Measurements from ENCODE around the gene RNF220. TPM values are rescaled to one million over a fixed set of nuclear protein-coding genes. Genes with fewer than 3 reads are reported as not detected.

The RNF220 gene
- total RNA-seq, 1 experiment from 2014 or later, result 128 TPM

GRCh38 chr1:44406737-44407429, 1.8 kb downstream of the RNF220 start (continued):
- TF ChIP-seq ZSCAN18 (CRISPR knock-in tag; IDR thresholded peaks at IDR 0.05), result no peak
- TF ChIP-seq ZBTB43 (CRISPR knock-in tag; IDR thresholded peaks at IDR 0.05), result no peak
- TF ChIP-seq, protein P1, sequence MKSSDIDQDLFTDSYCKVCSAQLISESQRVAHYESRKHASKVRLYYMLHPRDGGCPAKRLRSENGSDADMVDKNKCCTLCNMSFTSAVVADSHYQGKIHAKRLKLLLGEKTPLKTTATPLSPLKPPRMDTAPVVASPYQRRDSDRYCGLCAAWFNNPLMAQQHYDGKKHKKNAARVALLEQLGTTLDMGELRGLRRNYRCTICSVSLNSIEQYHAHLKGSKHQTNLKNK (CRISPR knock-in tag; IDR thresholded peaks at IDR 0.05), result no peak
- no peak for TF ChIP-seq PRRX2 (CRISPR knock-in tag; IDR thresholded peaks at IDR 0.05)
- no peak for TF ChIP-seq CREM (CRISPR knock-in tag; IDR thresholded peaks at IDR 0.05)
- no peak for TF ChIP-seq KAT7 (CRISPR knock-in tag; IDR thresholded peaks at IDR 0.05; ENCODE audit: borderline replicate concordance)
- no peak for TF ChIP-seq ZNF219 (CRISPR knock-in tag; IDR thresholded peaks at IDR 0.05; ENCODE audit: borderline replicate concordance)

DNA sequence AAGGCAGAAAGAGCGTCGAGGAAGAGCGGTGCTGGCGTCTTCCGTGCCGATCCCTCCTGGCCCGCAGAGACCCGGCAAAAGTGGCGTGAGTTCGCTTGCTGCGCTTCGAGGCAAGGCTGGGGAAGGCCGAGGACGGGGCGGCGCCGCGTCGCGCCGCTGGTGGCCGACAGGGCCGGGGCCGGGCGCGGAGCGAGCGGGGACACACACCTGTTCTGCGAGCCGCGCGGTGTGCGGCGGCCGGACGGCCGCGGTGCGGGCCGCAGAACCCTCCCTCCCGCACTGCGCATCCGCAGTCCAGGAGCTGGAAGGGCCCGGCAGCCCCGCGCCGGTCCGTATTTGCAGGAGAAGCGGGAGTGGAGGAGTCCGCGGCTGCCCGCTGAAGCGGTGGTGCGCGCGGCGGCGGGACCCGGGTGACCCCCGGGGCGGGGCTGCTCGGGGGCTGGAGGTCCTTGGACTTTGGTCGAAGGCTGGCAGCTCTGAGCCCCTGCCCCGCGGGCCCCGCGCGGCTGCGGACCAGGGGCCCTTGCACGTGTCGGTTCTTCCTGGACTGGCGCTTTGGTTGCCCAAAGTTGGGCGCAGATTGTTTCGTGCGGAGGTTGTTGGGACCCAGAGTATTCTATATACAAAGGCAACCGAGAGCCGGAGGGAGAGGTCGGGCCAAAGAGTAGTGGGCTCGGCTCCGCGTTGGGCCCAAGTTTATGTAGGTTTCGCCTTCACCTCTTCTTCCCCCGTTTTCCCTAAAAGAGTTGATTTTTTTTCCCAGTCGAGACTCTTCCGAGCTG, 2.6 kb downstream of the RNF220 start:
- Mint-ChIP-seq H3K27me3 (ENCODE audit: low read depth) (peaks cover 23% of the 10 kb centered on the region), H3K9me3 (no peaks in the 10 kb centered on the region), H3K36me3 (no peaks in the 10 kb centered on the region; the same call in 1 of the 2 replicates), H3K4me1 (0 out of 2 replicates have a peak, but pooled peaks cover 3% of the 10 kb centered on the region), H3K4me3 (peak overlapping the region; percentile 95), H3K27ac (no peak overlapping the region)
- TF ChIP-seq ZBTB21 (CRISPR knock-in tag; IDR thresholded peaks at IDR 0.05; ENCODE audit: borderline replicate concordance) (no peak), ZNF317 (CRISPR knock-in tag; IDR thresholded peaks at IDR 0.05; ENCODE audit: borderline replicate concordance, low read depth) (0 out of 2 replicates have a peak, but pooled peaks have one; percentile 20), E2F5 (CRISPR knock-in tag; IDR thresholded peaks at IDR 0.05) (0 out of 2 replicates have a peak, but pooled peaks have one; percentile 47), ZNF232 (CRISPR knock-in tag; IDR thresholded peaks at IDR 0.05) (no peak), SP1 (CRISPR knock-in tag; conservative IDR thresholded peaks at IDR 0.05) (0 out of 2 replicates have a peak, but pooled peaks have one; percentile 10), TEAD1 (CRISPR knock-in tag; IDR thresholded peaks at IDR 0.05) (no peak), TCF7 (CRISPR knock-in tag; IDR thresholded peaks at IDR 0.05; ENCODE audit: low read depth) (no peak), ATF1 (CRISPR knock-in tag; IDR thresholded peaks at IDR 0.05) (peak; percentile 73; the same call in 1 of the 2 replicates)
- TF ChIP-seq, protein P2, sequence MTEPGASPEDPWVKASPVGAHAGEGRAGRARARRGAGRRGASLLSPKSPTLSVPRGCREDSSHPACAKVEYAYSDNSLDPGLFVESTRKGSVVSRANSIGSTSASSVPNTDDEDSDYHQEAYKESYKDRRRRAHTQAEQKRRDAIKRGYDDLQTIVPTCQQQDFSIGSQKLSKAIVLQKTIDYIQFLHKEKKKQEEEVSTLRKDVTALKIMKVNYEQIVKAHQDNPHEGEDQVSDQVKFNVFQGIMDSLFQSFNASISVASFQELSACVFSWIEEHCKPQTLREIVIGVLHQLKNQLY (CRISPR knock-in tag; IDR thresholded peaks at IDR 0.05), result no peak
- TF ChIP-seq, protein P3, sequence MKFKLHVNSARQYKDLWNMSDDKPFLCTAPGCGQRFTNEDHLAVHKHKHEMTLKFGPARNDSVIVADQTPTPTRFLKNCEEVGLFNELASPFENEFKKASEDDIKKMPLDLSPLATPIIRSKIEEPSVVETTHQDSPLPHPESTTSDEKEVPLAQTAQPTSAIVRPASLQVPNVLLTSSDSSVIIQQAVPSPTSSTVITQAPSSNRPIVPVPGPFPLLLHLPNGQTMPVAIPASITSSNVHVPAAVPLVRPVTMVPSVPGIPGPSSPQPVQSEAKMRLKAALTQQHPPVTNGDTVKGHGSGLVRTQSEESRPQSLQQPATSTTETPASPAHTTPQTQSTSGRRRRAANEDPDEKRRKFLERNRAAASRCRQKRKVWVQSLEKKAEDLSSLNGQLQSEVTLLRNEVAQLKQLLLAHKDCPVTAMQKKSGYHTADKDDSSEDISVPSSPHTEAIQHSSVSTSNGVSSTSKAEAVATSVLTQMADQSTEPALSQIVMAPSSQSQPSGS (CRISPR knock-in tag; IDR thresholded peaks at IDR 0.05; ENCODE audit: borderline replicate concordance, low read depth), result no peak
- TF ChIP-seq, protein P4, sequence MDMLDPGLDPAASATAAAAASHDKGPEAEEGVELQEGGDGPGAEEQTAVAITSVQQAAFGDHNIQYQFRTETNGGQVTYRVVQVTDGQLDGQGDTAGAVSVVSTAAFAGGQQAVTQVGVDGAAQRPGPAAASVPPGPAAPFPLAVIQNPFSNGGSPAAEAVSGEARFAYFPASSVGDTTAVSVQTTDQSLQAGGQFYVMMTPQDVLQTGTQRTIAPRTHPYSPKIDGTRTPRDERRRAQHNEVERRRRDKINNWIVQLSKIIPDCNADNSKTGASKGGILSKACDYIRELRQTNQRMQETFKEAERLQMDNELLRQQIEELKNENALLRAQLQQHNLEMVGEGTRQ (CRISPR knock-in tag; IDR thresholded peaks at IDR 0.05), result no peak
- TF ChIP-seq, protein P5, sequence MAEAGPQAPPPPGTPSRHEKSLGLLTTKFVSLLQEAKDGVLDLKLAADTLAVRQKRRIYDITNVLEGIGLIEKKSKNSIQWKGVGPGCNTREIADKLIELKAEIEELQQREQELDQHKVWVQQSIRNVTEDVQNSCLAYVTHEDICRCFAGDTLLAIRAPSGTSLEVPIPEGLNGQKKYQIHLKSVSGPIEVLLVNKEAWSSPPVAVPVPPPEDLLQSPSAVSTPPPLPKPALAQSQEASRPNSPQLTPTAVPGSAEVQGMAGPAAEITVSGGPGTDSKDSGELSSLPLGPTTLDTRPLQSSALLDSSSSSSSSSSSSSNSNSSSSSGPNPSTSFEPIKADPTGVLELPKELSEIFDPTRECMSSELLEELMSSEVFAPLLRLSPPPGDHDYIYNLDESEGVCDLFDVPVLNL (CRISPR knock-in tag; IDR thresholded peaks at IDR 0.05; ENCODE audit: borderline replicate concordance, low read depth), result no peak
- CTCF ChIA-PET, result interaction anchor here (0.6 to 2.3 kb wide), 10 partner anchors 13 to 187 kb away, joined by 3 to 19 read pairs (median 6); no protein-coding TSS in a partner anchor
- no peak; the same call in 1 of the 2 replicates for ATAC-seq
- DNase-seq (ENCODE audit: low spot score), result peak; percentile 57
- POLR2A ChIA-PET, result interaction anchor here (1.0 to 1.6 kb wide), 2 partner anchors 93 to 186 kb away, joined by 3 to 6 read pairs; no protein-coding TSS in a partner anchor

Data from WTC11 (cell line).